NT2/D1 (cell line): ENCODE measurements around the gene FABP3.

Source experiments
- DNase-seq: peaks from one replicate; pipeline ENCODE4 v3.0.0-alpha.2; 2011; ENCODE audit warnings: low read depth, low spot score
- H3K27me3 ChIP-seq: 2 replicates; pipeline ENCODE4 v1.6.0; 2011; ENCODE audit warnings: mild to moderate bottlenecking; ENCODE audit not compliant: insufficient read length, insufficient read depth
- H3K36me3 ChIP-seq: 2 replicates; pipeline ENCODE4 v1.6.1; 2011; ENCODE audit warnings: mild to moderate bottlenecking, low read length, mixed read lengths; ENCODE audit not compliant: insufficient read depth, insufficient read length
- H3K4me1 ChIP-seq: 2 replicates; pipeline ENCODE4 v1.5.1; 2011; ENCODE audit not compliant: insufficient read depth, insufficient read length
- H3K4me3 ChIP-seq: 2 replicates; pipeline ENCODE4 v1.5.1; 2011; ENCODE audit warnings: low read depth; ENCODE audit not compliant: insufficient read length
- H3K9ac ChIP-seq: 2 replicates; pipeline ENCODE4 v1.6.0; 2011; ENCODE audit warnings: low read depth; ENCODE audit not compliant: insufficient read length
- H3K9me3 ChIP-seq: 2 replicates; pipeline ENCODE4 v1.5.1; 2011; ENCODE audit warnings: mild to moderate bottlenecking, low read length; ENCODE audit not compliant: insufficient read depth
- SUZ12 ChIP-seq: IDR thresholded peaks from 2 replicates; pipeline ENCODE4 v1.6.1; 2011; ENCODE audit not compliant: insufficient read length, insufficient read depth; ENCODE audit errors: extremely low read depth
- YY1 ChIP-seq: IDR thresholded peaks from 2 replicates; pipeline ENCODE4 v1.6.1; 2011; ENCODE audit not compliant: insufficient read length, insufficient read depth
- ZNF274 ChIP-seq: IDR thresholded peaks from 2 replicates; pipeline ENCODE4 v1.6.1; 2011; ENCODE audit warnings: mild to moderate bottlenecking, low read depth, low read length

FABP3 gene

GRCh38 chr1:31368611-31369107 lies 4.2 kb downstream of the FABP3 start:
- TF ChIP-seq ZNF274 (no peak), SUZ12 (no peak), YY1 (no peak)
- DNase-seq: no peak
- H3K9me3 ChIP-seq: no peaks in the 10 kb centered on the region
- H3K4me1 ChIP-seq: peaks cover 18% of the 10 kb centered on the region
- no peaks in the 10 kb centered on the region for H3K27me3 ChIP-seq
- H3K36me3 ChIP-seq: peaks cover 64% of the 10 kb centered on the region
- H3K4me3 ChIP-seq: no peak overlapping the region
- H3K9ac ChIP-seq: no peak overlapping the region

- no peak overlapping the region for H3K9ac ChIP-seq
- no peaks in the 10 kb centered on the region for H3K9me3 ChIP-seq
- no peak overlapping the region for H3K4me3 ChIP-seq
- peaks cover 11% of the 10 kb centered on the region for H3K4me1 ChIP-seq
- DNase-seq: peak; percentile 25
- no peaks in the 10 kb centered on the region for H3K27me3 ChIP-seq
- TF ChIP-seq SUZ12 (no peak), ZNF274 (no peak), YY1 (no peak)
- peaks cover 75% of the 10 kb centered on the region for H3K36me3 ChIP-seq
Measured at GRCh38 chr1:31366796-31367195, 6.1 kb downstream of the FABP3 start.

- H3K27me3 ChIP-seq: no peaks in the 10 kb centered on the region
- TF ChIP-seq SUZ12 (no peak), ZNF274 (no peak), YY1 (no peak)
- H3K4me1 ChIP-seq: peaks cover 8% of the 10 kb centered on the region
- no peaks in the 10 kb centered on the region for H3K9me3 ChIP-seq
- H3K36me3 ChIP-seq: peaks cover 83% of the 10 kb centered on the region
- no peak overlapping the region for H3K9ac ChIP-seq
- H3K4me3 ChIP-seq: no peak overlapping the region
- no peak for DNase-seq
Measured at GRCh38 chr1:31364561-31365250, 8.2 kb downstream of the FABP3 start.

- TF ChIP-seq YY1: no peak
- no peak for TF ChIP-seq ZNF274
- no peak for TF ChIP-seq SUZ12
- peaks cover 81% of the 10 kb centered on the region for H3K36me3 ChIP-seq
- no peak overlapping the region for H3K9ac ChIP-seq
- DNase-seq: no peak
- H3K4me1 ChIP-seq: no peaks in the 10 kb centered on the region
- H3K27me3 ChIP-seq: no peaks in the 10 kb centered on the region
- H3K9me3 ChIP-seq: no peaks in the 10 kb centered on the region
- no peak overlapping the region for H3K4me3 ChIP-seq
Measured at GRCh38 chr1:31362032-31362431, 10.8 kb downstream of the FABP3 start.

GRCh38 chr1:31361607-31362006 lies 11.3 kb downstream of the FABP3 start:
- H3K36me3 ChIP-seq: peaks cover 80% of the 10 kb centered on the region

GRCh38 chr1:31356427-31356826 lies 16.4 kb downstream of the FABP3 start:
- Histone ChIP-seq H3K4me3 (no peak overlapping the region), H3K36me3 (peaks cover 64% of the 10 kb centered on the region), H3K9me3 (no peaks in the 10 kb centered on the region), H3K9ac (no peak overlapping the region), H3K4me1 (no peaks in the 10 kb centered on the region), H3K27me3 (no peaks in the 10 kb centered on the region)
- no peak for TF ChIP-seq ZNF274
- no peak for TF ChIP-seq YY1
- TF ChIP-seq SUZ12: no peak
- DNase-seq: no peak

More at GRCh38 chr1:31361607-31362006, 11.3 kb downstream of the FABP3 start:
- DNase-seq: no peak
- Histone ChIP-seq H3K9ac (no peak overlapping the region), H3K4me1 (no peaks in the 10 kb centered on the region), H3K27me3 (no peaks in the 10 kb centered on the region), H3K4me3 (no peak overlapping the region), H3K9me3 (no peaks in the 10 kb centered on the region)
- TF ChIP-seq ZNF274: no peak
- no peak for TF ChIP-seq SUZ12
- no peak for TF ChIP-seq YY1

- no peak overlapping the region for H3K9ac ChIP-seq
- H3K4me3 ChIP-seq: no peak overlapping the region
- no peaks in the 10 kb centered on the region for H3K27me3 ChIP-seq
- no peaks in the 10 kb centered on the region for H3K4me1 ChIP-seq
- no peaks in the 10 kb centered on the region for H3K9me3 ChIP-seq
- no peak for DNase-seq
- TF ChIP-seq ZNF274 (no peak), SUZ12 (no peak)
- peaks cover 68% of the 10 kb centered on the region for H3K36me3 ChIP-seq
Measured at GRCh38 chr1:31354283-31354682, 18.6 kb downstream of the FABP3 start.

GRCh38 chr1:31348449-31348848 lies 24.4 kb downstream of the FABP3 start:
- H3K4me3 ChIP-seq: no peak overlapping the region
- H3K9me3 ChIP-seq: no peaks in the 10 kb centered on the region
- H3K4me1 ChIP-seq: no peaks in the 10 kb centered on the region
- peaks cover 66% of the 10 kb centered on the region for H3K36me3 ChIP-seq
- no peak for DNase-seq
- H3K9ac ChIP-seq: no peak overlapping the region
- TF ChIP-seq SUZ12 (no peak), YY1 (no peak), ZNF274 (no peak)
- H3K27me3 ChIP-seq: no peaks in the 10 kb centered on the region
